PC-9 (cell line): Measurements from ENCODE around the gene CYP2F1. TPM values are rescaled to one million over a fixed set of nuclear protein-coding genes. Genes with fewer than 3 reads are reported as not detected.
A peak's percentile ranks its signal among the peaks of the same experiment; 100 is the strongest.

Source experiments
- Bru-seq: library from RNA; stranded (reverse); fragments of 400-500 nt; gene quantifications from one replicate; lab custom pipeline; 2021; lab: Mats Ljungman, UMichigan
- BruChase-seq, 2 experiments: library from RNA; stranded (reverse); fragments of 400-500 nt; gene quantifications; one replicate each; lab custom pipeline; 2021; lab: Mats Ljungman, UMichigan
- BruUV-seq: library from RNA; stranded (reverse); fragments of 400-500 nt; replicated peaks from 2 replicates; lab custom pipeline; 2021; lab: Mats Ljungman, UMichigan
- CTCF ChIA-PET: fragments of 300-600 bp; sonication (Branson Sonifier 250); formaldehyde crosslinking; loops from one replicate; lab custom pipeline; 2022; ENCODE audit warnings: antibody characterized with exemption; lab: Charles Lee
- POLR2A ChIA-PET: fragments of 300-600 bp; sonication (Branson Sonifier 250); formaldehyde crosslinking; loops from one replicate; lab custom pipeline; 2022; ENCODE audit warnings: antibody characterized with exemption; ENCODE audit not compliant: unreplicated experiment; lab: Charles Lee
- DNase-seq, 2 experiments: peaks; one replicate each; pipeline versions ENCODE4 v3.0.0 to v3.0.0-alpha.2; 2015 to 2022; ENCODE audit warnings: mixed read lengths in 1 of 2
- H2AFZ ChIP-seq: fragments of 200-600 bp; sonication (generic); 2 replicates; pipeline ENCODE4 v1.8.1; 2017; ENCODE audit warnings: antibody characterized with exemption
- H3F3A ChIP-seq: fragments of 200-600 bp; sonication (generic); 2 replicates; pipeline ENCODE4 v1.8.1; 2017; ENCODE audit warnings: antibody characterized with exemption, mild to moderate bottlenecking, low read depth; ENCODE audit not compliant: insufficient read depth
- H3K27ac ChIP-seq: fragments of 200-600 bp; sonication (generic); 2 replicates; pipeline ENCODE4 v1.6.1; 2016; ENCODE audit warnings: mixed run types
- H3K27me3 ChIP-seq: fragments of 200-600 bp; sonication (generic); 2 replicates; pipeline ENCODE4 v1.6.1; 2016; ENCODE audit warnings: low read depth, mixed run types; ENCODE audit not compliant: insufficient read depth
- H3K36me3 ChIP-seq: fragments of 200-600 bp; sonication (generic); 2 replicates; pipeline ENCODE4 v1.6.1; 2016; ENCODE audit warnings: low read depth, mixed run types
- H3K4me1 ChIP-seq: fragments of 200-600 bp; sonication (generic); replicated peaks from 2 replicates; pipeline ENCODE4 v1.6.1; 2016; ENCODE audit warnings: mixed run types; ENCODE audit not compliant: insufficient read depth
- H3K4me2 ChIP-seq: fragments of 200-600 bp; sonication (generic); 2 replicates; pipeline ENCODE4 v1.6.1; 2017; ENCODE audit warnings: mixed run types
- H3K4me3 ChIP-seq: fragments of 200-600 bp; sonication (generic); 2 replicates; pipeline ENCODE4 v1.6.1; 2016; ENCODE audit warnings: mixed run types
- H3K79me2 ChIP-seq: fragments of 200-600 bp; sonication (generic); 2 replicates; pipeline ENCODE4 v1.6.1; 2017; ENCODE audit warnings: low read depth, mixed run types
- H3K9me2 ChIP-seq: fragments of 200-600 bp; sonication (generic); 2 replicates; pipeline ENCODE4 v1.8.1; 2017; ENCODE audit warnings: mild to moderate bottlenecking; ENCODE audit not compliant: insufficient read depth
- H3K9me3 ChIP-seq: fragments of 200-600 bp; sonication (generic); 2 replicates; pipeline ENCODE4 v1.8.1; 2016; ENCODE audit warnings: low read depth; ENCODE audit not compliant: insufficient read depth
- H4K20me1 ChIP-seq: fragments of 200-600 bp; sonication (generic); 2 replicates; pipeline ENCODE4 v1.8.1; 2017; ENCODE audit not compliant: insufficient read depth
- CTCF ChIP-seq: fragments of 200-600 bp; sonication (generic); conservative IDR thresholded peaks from 2 replicates; pipeline ENCODE4 v1.6.1; 2017; ENCODE audit warnings: mixed run types, antibody characterized with exemption, mild to moderate bottlenecking, moderate library complexity
- EZH2 ChIP-seq: fragments of 200-600 bp; sonication (generic); IDR thresholded peaks from 2 replicates; pipeline ENCODE4 v1.8.0; 2017; ENCODE audit warnings: antibody characterized with exemption, low read depth
- intact Hi-C: fragments of 100-400 bp; cut with micrococcal nuclease; formaldehyde crosslinking; loops from one replicate; pipeline ENCODE4 v1.10.0; 2022; ENCODE audit not compliant: unreplicated experiment
- long read RNA-seq: library from polyadenylated mRNA; stranded (forward); transcript quantifications from one replicate; pipeline ENCODE4 v2.0.0, GENCODE V29; 2022
- total RNA-seq: library from RNA; stranded (reverse); gene quantifications from 2 replicates; pipeline ENCODE4 v1.2.3, GENCODE V29; 2021

The CYP2F1 gene
- total RNA-seq (not detected in 2 replicates), Bru-seq, nascent RNA (not detected), BruChase-seq, experiment 1, labeled RNA remaining after a 2-hour chase (not detected), BruChase-seq, experiment 2, labeled RNA remaining after a 6-hour chase (percentile 3 among the genes with signal in this experiment)
- long read RNA-seq, result 0 reads

- no peaks in the 10 kb centered on the region for H3F3A ChIP-seq
- H3K36me3 ChIP-seq, result no peaks in the 10 kb centered on the region
- H3K4me3 ChIP-seq, result no peak within 1 kb of the TSS
- DNase-seq, result no peak
- ChIA-PET CTCF (interaction anchor here (0.7 kb wide), 1 partner anchor 32 kb away, joined by 15 read pairs; no protein-coding TSS in a partner anchor), POLR2A (interaction anchor here (0.7 kb wide), 1 partner anchor 40 kb away, joined by 11 read pairs; no protein-coding TSS in a partner anchor)
- no peak within 1 kb of the TSS for H3K27ac ChIP-seq
- BruUV-seq, result no TSS peak
- H3K4me1 ChIP-seq, result peaks cover 4% of the 10 kb centered on the region; the same call in 1 of the 2 replicates
- no peak for TF ChIP-seq EZH2
- TF ChIP-seq CTCF, result no peak
- H4K20me1 ChIP-seq, result no peaks in the 10 kb centered on the region
- H3K27me3 ChIP-seq, result 0 out of 2 replicates have a peak, but pooled peaks cover 3% of the 10 kb centered on the region
- H2AFZ ChIP-seq, result no peak within 1 kb of the TSS
- no peak within 1 kb of the TSS for H3K4me2 ChIP-seq
- no peaks in the 10 kb centered on the region for H3K79me2 ChIP-seq
- no peaks in the 10 kb centered on the region for H3K9me2 ChIP-seq
- intact Hi-C loops, result no loop called here
- no peaks in the 10 kb centered on the region for H3K9me3 ChIP-seq
Measured at GRCh38 chr19:41114132-41114531, at the start of gene CYP2F1. Gene CYP2F1, plus strand, starts transcription at chr19:41114432. Its CDS starts 1,757 bp downstream, at chr19:41116189.

- Histone ChIP-seq H3K9me2 (no peaks in the 10 kb centered on the region; the same call in 1 of the 2 replicates), H3F3A (no peaks in the 10 kb centered on the region), H3K4me2 (peak overlapping the region; percentile 30; the same call in 1 of the 2 replicates), H3K27ac (no peak overlapping the region), H3K36me3 (no peaks in the 10 kb centered on the region), H3K79me2 (no peaks in the 10 kb centered on the region), H3K4me1 (no peaks in the 10 kb centered on the region), H3K9me3 (no peaks in the 10 kb centered on the region), H4K20me1 (no peaks in the 10 kb centered on the region), H2AFZ (no peak overlapping the region), H3K27me3 (no peaks in the 10 kb centered on the region), H3K4me3 (no peak overlapping the region)
- BruUV-seq, result no TSS peak
- TF ChIP-seq EZH2 (no peak), CTCF (no peak)
- intact Hi-C loops, result no loop called here
- DNase-seq, result peak in 1 of 2 experiments; percentile 34
- POLR2A ChIA-PET, result interaction anchor here (0.6 kb wide), 3 partner anchors 9 to 921 kb away, joined by 3 to 4 read pairs (median 3); no protein-coding TSS in a partner anchor
- CTCF ChIA-PET, result no interaction called here
Measured at GRCh38 chr19:41064974-41065569, 49.2 kb upstream of the CYP2F1 start.

- Histone ChIP-seq H3K27ac (no peak overlapping the region), H3K4me1 (no peaks in the 10 kb centered on the region), H3K36me3 (no peaks in the 10 kb centered on the region), H3F3A (no peaks in the 10 kb centered on the region), H3K4me2 (no peak overlapping the region), H3K9me2 (no peaks in the 10 kb centered on the region), H3K27me3 (no peaks in the 10 kb centered on the region), H3K79me2 (no peaks in the 10 kb centered on the region), H3K9me3 (peaks cover 4% of the 10 kb centered on the region; the same call in 1 of the 2 replicates), H4K20me1 (no peaks in the 10 kb centered on the region), H3K4me3 (no peak overlapping the region), H2AFZ (no peak overlapping the region)
- intact Hi-C loops, result no loop called here
- CTCF ChIA-PET, result no interaction called here
- TF ChIP-seq EZH2 (no peak), CTCF (no peak)
- no TSS peak for BruUV-seq
- DNase-seq, result no peak
- POLR2A ChIA-PET, result no interaction called here
Measured at GRCh38 chr19:41076286-41076685, 37.9 kb upstream of the CYP2F1 start.
